ENCODE data around the gene RBFOX2.

GRCh38 chr22:36039125-36039524, 10.5 kb upstream of the RBFOX2 start:
- no peak for TF ChIP-seq ZNF274 (CRISPR knock-in tag; IDR thresholded peaks at IDR 0.05)
- no peak for TF ChIP-seq ZNF512 (CRISPR knock-in tag; IDR thresholded peaks at IDR 0.05)
- TF ChIP-seq ZNF12 (CRISPR knock-in tag; IDR thresholded peaks at IDR 0.05) = no peak
- TF ChIP-seq ZNF282 (IDR thresholded peaks at IDR 0.05; ENCODE audit: partially characterized antibody) = no peak
- TF ChIP-seq ZBTB43 (CRISPR knock-in tag; conservative IDR thresholded peaks at IDR 0.05) = no peak
- TF ChIP-seq TAF1 (CRISPR knock-in tag; IDR thresholded peaks at IDR 0.05) = no peak
- no peak for TF ChIP-seq ZNF646 (CRISPR knock-in tag; IDR thresholded peaks at IDR 0.05)
- TF ChIP-seq POLR2A (IDR thresholded peaks at IDR 0.05; ENCODE audit: insufficient read depth in 1 of 2, low read depth in 2 of 2, low read length in 2 of 2) = no peak
- TF ChIP-seq CTCF (CRISPR knock-in tag; IDR thresholded peaks at IDR 0.05) = no peak
- no peak for TF ChIP-seq KAT8 (CRISPR knock-in tag; IDR thresholded peaks at IDR 0.05)
- TF ChIP-seq ZNF766 (CRISPR knock-in tag; IDR thresholded peaks at IDR 0.05; ENCODE audit: borderline replicate concordance) = no peak
- no peak for TF ChIP-seq ZNF24 (IDR thresholded peaks at IDR 0.05)
- TF ChIP-seq HCFC1 (IDR thresholded peaks at IDR 0.05; ENCODE audit: low read depth, low read length) = no peak
- no peak for TF ChIP-seq SMARCC2 (IDR thresholded peaks at IDR 0.05)
